H1 (cell line): ENCODE results near the gene PROSER2. TPM values are rescaled to one million over a fixed set of nuclear protein-coding genes. Genes with fewer than 3 reads are reported as not detected.

Experiments used
- JUND ChIP-seq: IDR thresholded peaks from 2 replicates; pipeline ENCODE4 v1.6.1; 2011; ENCODE audit warnings: mild to moderate bottlenecking, improper control_type of control experiment, low read length
- POLR2A ChIP-seq, 2 experiments: IDR thresholded peaks; 1 replicate in 1 of 2; 2 replicates in 1 of 2; pipeline ENCODE4 v1.6.1; 2011; ENCODE audit warnings: low read depth in 2 of 2, low read length in 2 of 2, mild to moderate bottlenecking in 2 of 2; ENCODE audit errors: control extremely low read depth in 1 of 2
- SP4 ChIP-seq: IDR thresholded peaks from 2 replicates; pipeline ENCODE4 v1.6.1; 2012; ENCODE audit warnings: low read length, inconsistent platforms
- TAF1 ChIP-seq: IDR thresholded peaks from 2 replicates; pipeline ENCODE4 v1.6.1; 2011; ENCODE audit warnings: mild to moderate bottlenecking, low read depth, low read length
- polyA plus RNA-seq, 7 experiments: library from polyadenylated mRNA; depleted of rRNA in 3 of 7; stranded (reverse) in 5 of 7; unstranded in 2 of 7; fragments of >200 nt in 5 of 7; fragments of 200-250 nt in 2 of 7; gene quantifications; 1 replicate in 5 of 7; 2 replicates in 1 of 7; 4 replicates in 1 of 7; pipeline versions ENCODE4 v1.2.1 to v1.2.3, GENCODE V29; 2011 to 2013; ENCODE audit warnings: missing spikeins in 2 of 7, mixed read lengths in 2 of 7
- total RNA-seq: library from RNA; stranded (reverse); fragmentation: NEBNext Ultra II Directional; extraction: Animal tissue kit (Norgen Biotek cat#: 25700); gene quantifications from 2 replicates; pipeline ENCODE4 v1.2.1, GENCODE V29; 2021
- TF ChIP-seq, protein P1 (sequence below), 3 experiments: IDR thresholded peaks; 1 replicate in 2 of 3; 2 replicates in 1 of 3; pipeline versions ENCODE4 v1.5.1 to v1.6.1; 2011; ENCODE audit warnings: low read length in 3 of 3, mild to moderate bottlenecking in 3 of 3, inconsistent platforms in 2 of 3, low read depth in 1 of 3, moderate library complexity in 1 of 3; ENCODE audit not compliant: insufficient read depth in 1 of 3; ENCODE audit errors: control extremely low read depth in 1 of 3

The PROSER2 gene
- total and polyA plus RNA-seq, 2 of the 8 experiments (the other 6 are each of a cell fraction or from before 2014, with no cell fraction given) = 3.9 to 13.7 TPM

DNA sequence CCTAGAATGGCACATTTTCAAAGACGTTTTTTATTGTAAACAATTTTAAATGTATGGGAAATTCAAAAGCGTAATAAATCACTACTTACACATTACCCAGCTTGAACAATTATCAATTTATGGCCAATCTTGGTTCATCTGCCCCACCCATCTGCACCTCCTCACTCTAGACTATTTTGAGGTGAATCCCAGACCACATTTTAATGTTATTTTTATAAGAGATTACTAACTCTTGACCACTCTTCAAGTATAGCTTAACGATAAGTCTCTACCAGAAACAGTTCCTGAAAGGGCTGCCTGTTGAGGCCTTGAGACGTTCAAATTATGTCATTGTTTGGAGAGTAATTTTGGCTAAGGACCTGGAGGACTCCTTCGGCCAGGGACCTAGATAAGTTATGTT is 47.7 kb upstream of the PROSER2 start (continued):
- TF ChIP-seq, protein P1, sequence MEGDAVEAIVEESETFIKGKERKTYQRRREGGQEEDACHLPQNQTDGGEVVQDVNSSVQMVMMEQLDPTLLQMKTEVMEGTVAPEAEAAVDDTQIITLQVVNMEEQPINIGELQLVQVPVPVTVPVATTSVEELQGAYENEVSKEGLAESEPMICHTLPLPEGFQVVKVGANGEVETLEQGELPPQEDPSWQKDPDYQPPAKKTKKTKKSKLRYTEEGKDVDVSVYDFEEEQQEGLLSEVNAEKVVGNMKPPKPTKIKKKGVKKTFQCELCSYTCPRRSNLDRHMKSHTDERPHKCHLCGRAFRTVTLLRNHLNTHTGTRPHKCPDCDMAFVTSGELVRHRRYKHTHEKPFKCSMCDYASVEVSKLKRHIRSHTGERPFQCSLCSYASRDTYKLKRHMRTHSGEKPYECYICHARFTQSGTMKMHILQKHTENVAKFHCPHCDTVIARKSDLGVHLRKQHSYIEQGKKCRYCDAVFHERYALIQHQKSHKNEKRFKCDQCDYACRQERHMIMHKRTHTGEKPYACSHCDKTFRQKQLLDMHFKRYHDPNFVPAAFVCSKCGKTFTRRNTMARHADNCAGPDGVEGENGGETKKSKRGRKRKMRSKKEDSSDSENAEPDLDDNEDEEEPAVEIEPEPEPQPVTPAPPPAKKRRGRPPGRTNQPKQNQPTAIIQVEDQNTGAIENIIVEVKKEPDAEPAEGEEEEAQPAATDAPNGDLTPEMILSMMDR (IDR thresholded peaks at IDR 0.05; ENCODE audit: control extremely low read depth in 1 of 3, insufficient read depth in 1 of 3, low read depth in 1 of 3, low read length in 3 of 3) = no peak
- TF ChIP-seq TAF1 (no peak), POLR2A (IDR thresholded peaks at IDR 0.05; ENCODE audit: control extremely low read depth in 1 of 2, low read depth in 2 of 2, low read length in 2 of 2) (no peak), JUND (no peak), SP4 (no peak)
